NB4 (cell line): Measurements from ENCODE around the gene FLT1.

ENCODE experiments used
- DNase-seq: peaks from one replicate; pipeline ENCODE4 v3.0.0; 2010; ENCODE audit warnings: low read depth
- H3K4me3 ChIP-seq: one replicate; pipeline ENCODE4 v1.5.1; 2011; ENCODE audit warnings: mild to moderate bottlenecking, low read depth, low read length, moderate library complexity
- MYC ChIP-seq: IDR thresholded peaks from 2 replicates; pipeline ENCODE4 v1.6.1; 2011; ENCODE audit warnings: low read depth, low read length
- POLR2A ChIP-seq: IDR thresholded peaks from 2 replicates; pipeline ENCODE4 v1.6.1; 2011; ENCODE audit warnings: mild to moderate bottlenecking; ENCODE audit not compliant: insufficient read length; ENCODE audit errors: extremely low read depth
- TF ChIP-seq, protein P1 (sequence below): IDR thresholded peaks from one replicate; pipeline ENCODE4 v1.5.1; 2012; ENCODE audit warnings: low read depth, low read length
- TF ChIP-seq, protein P2 (sequence below): IDR thresholded peaks from 2 replicates; pipeline ENCODE4 v1.6.1; 2011; ENCODE audit warnings: low read depth, low read length

Gene FLT1

GRCh38 chr13:28342251-28342650 lies 152.7 kb downstream of the FLT1 start:
- H3K4me3 ChIP-seq: no peak overlapping the region
- no peak for DNase-seq
- TF ChIP-seq, protein P1, sequence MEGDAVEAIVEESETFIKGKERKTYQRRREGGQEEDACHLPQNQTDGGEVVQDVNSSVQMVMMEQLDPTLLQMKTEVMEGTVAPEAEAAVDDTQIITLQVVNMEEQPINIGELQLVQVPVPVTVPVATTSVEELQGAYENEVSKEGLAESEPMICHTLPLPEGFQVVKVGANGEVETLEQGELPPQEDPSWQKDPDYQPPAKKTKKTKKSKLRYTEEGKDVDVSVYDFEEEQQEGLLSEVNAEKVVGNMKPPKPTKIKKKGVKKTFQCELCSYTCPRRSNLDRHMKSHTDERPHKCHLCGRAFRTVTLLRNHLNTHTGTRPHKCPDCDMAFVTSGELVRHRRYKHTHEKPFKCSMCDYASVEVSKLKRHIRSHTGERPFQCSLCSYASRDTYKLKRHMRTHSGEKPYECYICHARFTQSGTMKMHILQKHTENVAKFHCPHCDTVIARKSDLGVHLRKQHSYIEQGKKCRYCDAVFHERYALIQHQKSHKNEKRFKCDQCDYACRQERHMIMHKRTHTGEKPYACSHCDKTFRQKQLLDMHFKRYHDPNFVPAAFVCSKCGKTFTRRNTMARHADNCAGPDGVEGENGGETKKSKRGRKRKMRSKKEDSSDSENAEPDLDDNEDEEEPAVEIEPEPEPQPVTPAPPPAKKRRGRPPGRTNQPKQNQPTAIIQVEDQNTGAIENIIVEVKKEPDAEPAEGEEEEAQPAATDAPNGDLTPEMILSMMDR: no peak
- no peak for TF ChIP-seq MYC
- TF ChIP-seq, protein P2, sequence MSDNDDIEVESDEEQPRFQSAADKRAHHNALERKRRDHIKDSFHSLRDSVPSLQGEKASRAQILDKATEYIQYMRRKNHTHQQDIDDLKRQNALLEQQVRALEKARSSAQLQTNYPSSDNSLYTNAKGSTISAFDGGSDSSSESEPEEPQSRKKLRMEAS: no peak
- no peak for TF ChIP-seq POLR2A

- DNase-seq: no peak
- no peak for TF ChIP-seq MYC
- TF ChIP-seq, protein P1: no peak
- TF ChIP-seq, protein P2: no peak
- no peak overlapping the region for H3K4me3 ChIP-seq
Measured at GRCh38 chr13:28340272-28340793, 154.6 kb downstream of the FLT1 start.

DNA sequence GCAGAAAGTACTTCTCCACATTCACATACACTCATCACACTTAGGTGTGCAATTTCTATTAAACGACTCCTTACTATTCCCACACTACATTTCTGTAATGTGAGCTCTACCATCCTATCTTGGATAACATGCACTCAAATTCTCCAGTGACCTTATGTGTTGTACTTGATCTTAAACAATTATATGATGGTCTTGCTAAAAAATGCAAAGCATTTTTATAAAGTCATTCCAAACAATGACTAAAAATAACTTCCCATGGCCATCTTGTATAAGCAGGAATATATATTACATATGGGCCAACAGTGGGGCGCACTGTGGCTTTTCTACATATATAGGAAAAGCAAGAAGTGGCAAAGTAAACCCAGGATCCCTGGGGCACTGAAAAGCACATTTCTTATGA lies 155.5 kb downstream of the FLT1 start:
- no peak for DNase-seq
- no peak overlapping the region for H3K4me3 ChIP-seq
- no peak for TF ChIP-seq POLR2A
- TF ChIP-seq, protein P1: no peak

DNA sequence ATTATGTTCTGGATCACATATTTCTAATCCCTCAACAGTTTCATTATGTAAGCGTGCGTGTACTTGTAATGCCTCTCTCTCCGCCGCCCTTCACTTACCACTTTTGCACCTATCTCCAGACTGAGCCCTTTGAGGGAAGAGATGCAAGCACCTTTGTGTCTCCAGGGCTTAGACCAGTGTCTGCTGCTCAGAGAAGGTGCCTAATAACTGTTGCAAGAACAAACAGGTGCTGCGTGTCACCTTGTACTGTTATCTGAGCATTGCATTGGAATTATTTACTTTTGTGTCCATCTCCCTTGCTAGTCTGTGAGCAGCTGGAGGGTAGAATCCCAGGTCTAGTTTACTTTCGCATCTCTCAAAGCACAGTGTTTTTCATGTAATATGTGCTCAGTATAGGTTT lies 156.2 kb downstream of the FLT1 start:
- no peak overlapping the region for H3K4me3 ChIP-seq
- TF ChIP-seq, protein P1: no peak
- TF ChIP-seq POLR2A (no peak), MYC (no peak)
- TF ChIP-seq, protein P2: no peak
- no peak for DNase-seq

GRCh38 chr13:28338006-28338574 lies 156.8 kb downstream of the FLT1 start:
- DNase-seq: no peak
- TF ChIP-seq POLR2A (no peak), MYC (no peak)
- TF ChIP-seq, protein P2: no peak
- TF ChIP-seq, protein P1: no peak
- no peak overlapping the region for H3K4me3 ChIP-seq
